ENCODE results near the gene LMNA.

GRCh38 chr1:156065212-156065611, 49.3 kb upstream of the LMNA start:
- TF ChIP-seq, protein P1, sequence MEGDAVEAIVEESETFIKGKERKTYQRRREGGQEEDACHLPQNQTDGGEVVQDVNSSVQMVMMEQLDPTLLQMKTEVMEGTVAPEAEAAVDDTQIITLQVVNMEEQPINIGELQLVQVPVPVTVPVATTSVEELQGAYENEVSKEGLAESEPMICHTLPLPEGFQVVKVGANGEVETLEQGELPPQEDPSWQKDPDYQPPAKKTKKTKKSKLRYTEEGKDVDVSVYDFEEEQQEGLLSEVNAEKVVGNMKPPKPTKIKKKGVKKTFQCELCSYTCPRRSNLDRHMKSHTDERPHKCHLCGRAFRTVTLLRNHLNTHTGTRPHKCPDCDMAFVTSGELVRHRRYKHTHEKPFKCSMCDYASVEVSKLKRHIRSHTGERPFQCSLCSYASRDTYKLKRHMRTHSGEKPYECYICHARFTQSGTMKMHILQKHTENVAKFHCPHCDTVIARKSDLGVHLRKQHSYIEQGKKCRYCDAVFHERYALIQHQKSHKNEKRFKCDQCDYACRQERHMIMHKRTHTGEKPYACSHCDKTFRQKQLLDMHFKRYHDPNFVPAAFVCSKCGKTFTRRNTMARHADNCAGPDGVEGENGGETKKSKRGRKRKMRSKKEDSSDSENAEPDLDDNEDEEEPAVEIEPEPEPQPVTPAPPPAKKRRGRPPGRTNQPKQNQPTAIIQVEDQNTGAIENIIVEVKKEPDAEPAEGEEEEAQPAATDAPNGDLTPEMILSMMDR (conservative IDR thresholded peaks at IDR 0.05), result no peak
- TF ChIP-seq ZFX (IDR thresholded peaks at IDR 0.05), result no peak

Data from C4-2B (cell line).